AG08395 (cell line): ENCODE results near the gene KLK1.

Experiments
- DNase-seq: peaks from one replicate; pipeline ENCODE4 v3.0.0; 2012; ENCODE audit warnings: mixed read lengths, low spot score

The KLK1 gene

GRCh38 chr19:50835785-50836542 is 12.4 kb upstream of the KLK1 start:
- peak; percentile 76 for DNase-seq

DNA sequence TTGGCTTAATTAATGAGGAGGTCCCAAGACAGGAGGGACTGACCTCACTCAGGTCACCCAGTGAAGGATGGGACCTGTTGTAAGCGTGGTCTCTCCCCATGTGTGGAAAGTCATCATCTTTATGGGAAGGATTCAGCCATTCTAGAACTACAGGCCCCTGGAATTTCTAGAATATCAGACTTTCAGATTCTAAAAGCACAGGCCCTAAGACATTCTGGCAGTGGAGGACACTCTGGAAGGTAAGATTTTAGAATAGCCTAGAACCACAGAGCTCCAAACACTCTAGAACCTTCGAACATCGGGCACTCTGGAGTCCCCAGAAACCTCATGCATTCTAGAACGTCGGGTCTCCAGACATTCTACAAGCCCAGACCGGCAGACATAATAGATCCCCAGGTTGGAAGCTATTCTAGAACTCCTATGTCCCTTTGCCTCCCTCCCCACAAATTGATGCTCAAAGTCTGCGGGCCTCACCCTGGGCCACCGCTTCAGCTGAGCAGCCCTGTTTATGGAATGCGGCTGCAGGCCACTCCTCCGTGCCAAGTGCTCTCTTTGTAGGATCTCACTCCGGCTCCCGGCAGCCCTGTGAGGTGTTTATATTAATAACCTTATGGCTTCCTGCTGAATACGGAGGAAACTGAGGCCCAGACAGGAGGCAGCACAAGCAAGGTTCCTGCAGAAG is 11.7 kb upstream of the KLK1 start:
- DNase-seq = no peak

GRCh38 chr19:50833802-50834167 is 10.2 kb upstream of the KLK1 start:
- no peak for DNase-seq

DNA sequence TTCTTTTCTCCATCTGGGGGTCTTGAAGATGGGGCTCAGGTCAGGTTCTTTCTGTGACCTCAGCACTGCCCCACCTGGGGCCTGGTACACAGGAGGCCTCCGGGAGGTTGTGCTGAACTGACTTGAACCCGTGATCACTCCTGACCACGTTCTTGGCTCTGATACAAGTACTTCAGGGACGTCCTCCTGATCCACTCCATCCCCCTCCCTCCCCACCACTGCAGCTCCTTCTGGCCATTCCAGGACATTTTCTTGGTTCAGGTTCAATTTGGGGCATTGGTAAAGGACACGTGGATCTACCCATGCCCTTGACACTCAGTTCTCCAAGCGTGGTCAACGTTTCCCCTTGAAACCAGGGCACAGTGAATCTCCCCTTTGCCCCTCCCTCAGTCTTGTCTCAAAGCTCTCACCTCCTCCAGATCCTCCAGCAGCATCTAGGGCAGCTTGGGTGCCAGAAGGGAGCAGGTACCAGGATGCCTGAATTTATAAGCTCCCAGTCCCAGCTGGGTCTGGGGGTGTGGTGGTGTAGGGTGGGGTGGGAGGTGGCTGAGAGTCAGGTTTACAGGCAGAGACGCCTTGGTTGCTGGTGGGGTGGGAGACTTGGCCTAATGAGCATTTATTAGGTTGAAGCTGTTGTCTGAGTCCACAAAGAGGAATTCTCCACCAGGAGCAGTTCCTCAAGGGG is 9.7 kb upstream of the KLK1 start, which contains the start of gene KLK15:
Gene KLK15 (minus strand): TSS at position 458 of the 685 bp plus-strand sequence. CDS start 2,082 bp downstream, outside the sequence.
- no peak for DNase-seq

GRCh38 chr19:50832666-50833065 is 9.1 kb upstream of the KLK1 start:
- DNase-seq = no peak

DNA sequence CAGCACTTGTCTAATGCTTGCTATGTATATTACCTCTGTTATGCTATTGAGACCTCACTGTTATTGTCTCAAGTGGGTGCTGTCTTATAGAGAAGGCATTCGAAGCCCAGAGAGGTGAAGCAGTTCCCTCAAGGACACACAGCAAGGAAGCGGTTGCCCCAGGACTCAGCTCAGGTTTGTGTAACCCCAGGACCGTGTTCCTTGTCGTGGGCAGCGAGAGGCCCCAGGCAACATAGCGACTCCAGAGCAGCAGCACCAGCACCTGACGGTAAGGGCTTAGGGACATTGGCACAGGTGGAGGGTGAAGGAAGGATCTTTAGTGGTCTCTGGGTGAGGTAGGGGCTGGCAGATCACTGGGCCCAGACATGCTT is 7.4 kb upstream of the KLK1 start:
- no peak for DNase-seq

DNA sequence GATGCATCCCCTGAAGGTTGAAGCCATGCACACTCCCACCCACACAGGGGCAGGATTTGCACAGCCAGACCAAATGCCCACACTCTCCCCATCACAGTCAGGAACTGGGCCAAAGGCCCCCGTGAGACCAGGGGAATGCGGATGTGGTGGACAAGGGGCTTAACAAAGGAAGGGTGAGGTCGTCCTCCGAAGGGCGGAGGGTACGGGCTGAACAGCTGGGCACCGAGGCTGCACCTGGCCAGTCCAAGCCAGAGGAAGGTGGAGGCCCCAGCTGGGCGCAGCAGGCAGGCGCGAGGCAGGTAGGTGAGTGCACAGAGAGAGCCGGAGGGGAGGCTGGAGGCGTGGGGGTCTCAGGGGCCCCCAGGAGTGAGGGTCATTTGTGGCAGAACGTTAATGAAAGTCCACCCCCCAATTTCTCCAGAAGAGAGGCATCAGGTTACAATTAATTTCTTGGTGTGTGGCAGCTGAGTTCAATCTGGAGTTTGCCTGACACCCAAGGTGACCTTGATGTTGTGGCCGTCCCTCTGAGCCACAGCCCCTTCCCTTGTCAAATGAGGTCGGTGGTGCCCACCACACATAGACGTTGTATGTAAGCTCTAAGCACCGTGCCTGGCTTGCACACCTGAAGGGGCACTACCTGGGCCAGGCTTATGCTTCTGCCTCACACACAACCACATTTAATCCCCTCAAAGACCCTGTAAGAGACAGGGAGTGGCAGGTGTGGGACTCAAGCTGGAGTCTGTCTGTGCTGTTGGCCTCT is 6.9 kb upstream of the KLK1 start:
- DNase-seq = no peak

DNA sequence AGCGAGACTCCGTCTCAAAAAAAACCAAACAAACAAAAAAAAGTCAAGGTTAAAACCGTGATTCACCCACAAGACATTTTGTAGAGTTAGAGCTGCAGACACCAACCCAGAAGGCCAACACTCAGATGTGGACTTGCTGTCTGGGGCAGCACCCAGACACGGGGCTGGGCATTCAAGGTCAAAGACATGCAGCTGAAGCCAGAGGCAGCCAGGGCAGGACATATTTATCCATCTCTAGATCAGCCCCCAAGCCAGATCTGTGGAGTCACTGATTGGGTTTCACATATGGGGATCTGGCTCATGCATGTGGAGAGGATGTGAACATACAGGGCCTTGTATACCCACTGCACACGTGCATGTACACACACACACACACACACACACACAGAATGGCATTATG is 6.2 kb upstream of the KLK1 start:
- no peak for DNase-seq

DNA sequence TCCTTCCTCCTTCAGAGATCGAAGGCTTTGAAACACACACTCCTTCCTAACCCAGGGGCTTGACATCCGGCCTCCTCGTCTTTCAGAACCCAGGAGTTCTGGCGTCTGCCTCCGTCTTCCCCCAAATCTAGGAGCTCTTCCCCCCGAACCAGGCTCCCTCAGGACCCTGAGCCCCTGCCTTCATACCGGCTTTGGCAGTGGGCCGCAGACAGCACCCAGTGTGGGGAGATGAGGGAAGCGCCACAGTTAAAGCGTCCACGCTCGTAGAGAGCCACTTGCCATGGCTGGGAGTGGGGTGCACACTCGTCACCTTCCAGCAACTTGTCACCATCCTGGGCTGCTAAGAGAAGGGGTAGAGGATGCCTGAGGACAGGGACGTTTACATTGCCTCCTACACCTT is 3.9 kb upstream of the KLK1 start:
- DNase-seq = no peak

DNA sequence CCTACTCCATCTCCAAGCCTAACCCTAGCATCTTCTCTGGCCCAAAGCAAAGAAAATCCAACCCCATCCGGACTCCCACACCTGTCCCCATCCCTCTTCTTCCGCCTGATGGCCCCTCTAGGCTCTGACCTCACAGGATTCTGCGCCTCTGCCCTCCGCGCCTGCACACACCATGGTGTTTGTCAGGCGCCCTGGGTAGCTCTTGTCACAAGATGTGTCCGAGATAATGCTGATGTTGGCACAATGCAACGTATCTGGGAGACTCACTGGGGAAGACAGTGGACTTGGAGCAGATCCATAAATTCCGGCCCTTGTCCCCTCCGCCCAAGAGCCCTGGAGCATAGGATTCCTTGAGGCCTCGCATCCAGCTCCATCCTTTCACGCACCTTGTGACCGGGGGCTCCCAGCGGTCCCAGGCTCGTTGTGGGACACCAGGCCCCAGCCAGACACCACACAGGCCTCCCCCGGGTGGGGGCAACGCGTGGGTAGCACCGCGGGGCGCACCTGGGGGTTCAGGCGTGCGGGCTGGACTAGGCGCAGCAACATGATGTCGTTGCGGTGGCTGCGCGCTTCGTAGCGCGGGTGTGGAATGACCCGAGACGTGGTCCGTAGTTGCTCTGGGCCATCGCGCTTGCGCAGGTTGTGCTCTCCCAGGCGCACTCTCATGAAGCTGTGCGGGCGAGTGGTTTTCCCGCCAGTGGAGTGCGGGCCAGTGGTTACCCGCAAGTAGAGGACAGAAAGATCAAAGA is 3.1 kb upstream of the KLK1 start:
- DNase-seq = no peak

- no peak for DNase-seq
These were observed 852 bp downstream of the KLK1 start for GRCh38 chr19:50822661-50823208.

DNA sequence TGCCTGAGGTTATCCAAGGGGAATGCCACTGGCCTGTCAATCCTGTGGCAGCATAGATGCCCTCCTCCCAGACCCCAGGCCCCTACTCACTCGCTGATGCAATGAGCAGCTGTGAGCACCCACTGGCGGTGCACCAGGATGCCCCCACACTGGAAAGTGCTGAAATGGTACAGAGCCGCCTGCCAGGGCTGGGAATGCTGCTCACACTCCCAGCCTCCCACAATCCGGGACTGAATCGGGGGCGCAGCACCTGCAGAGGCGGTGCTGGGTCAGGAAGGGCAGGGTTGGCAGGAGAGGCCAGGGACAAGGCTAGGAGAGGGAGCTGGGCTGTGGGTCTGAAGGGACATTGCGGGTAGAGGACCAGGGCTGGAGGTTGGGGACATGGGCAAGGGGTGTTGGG is 2.0 kb downstream of the KLK1 start:
- DNase-seq = no peak

DNA sequence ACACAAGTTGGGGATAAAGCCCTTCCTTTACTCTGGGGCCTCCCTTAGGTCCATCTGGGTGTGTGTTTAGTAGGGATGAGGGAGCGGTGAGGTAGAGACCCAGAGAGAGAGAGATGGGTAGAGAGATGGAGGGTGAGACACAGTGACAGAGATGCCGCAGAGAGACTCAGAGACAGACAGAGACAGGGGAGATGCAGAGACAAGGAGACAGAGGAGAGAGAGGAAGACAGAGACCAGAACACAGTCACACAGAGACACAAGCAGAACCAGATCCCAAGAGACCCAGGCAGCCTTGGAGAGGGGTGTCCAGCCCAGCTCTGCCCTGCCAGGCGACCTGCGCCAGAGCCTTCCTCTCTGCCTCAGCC is 2.4 kb downstream of the KLK1 start:
- DNase-seq = no peak

DNA sequence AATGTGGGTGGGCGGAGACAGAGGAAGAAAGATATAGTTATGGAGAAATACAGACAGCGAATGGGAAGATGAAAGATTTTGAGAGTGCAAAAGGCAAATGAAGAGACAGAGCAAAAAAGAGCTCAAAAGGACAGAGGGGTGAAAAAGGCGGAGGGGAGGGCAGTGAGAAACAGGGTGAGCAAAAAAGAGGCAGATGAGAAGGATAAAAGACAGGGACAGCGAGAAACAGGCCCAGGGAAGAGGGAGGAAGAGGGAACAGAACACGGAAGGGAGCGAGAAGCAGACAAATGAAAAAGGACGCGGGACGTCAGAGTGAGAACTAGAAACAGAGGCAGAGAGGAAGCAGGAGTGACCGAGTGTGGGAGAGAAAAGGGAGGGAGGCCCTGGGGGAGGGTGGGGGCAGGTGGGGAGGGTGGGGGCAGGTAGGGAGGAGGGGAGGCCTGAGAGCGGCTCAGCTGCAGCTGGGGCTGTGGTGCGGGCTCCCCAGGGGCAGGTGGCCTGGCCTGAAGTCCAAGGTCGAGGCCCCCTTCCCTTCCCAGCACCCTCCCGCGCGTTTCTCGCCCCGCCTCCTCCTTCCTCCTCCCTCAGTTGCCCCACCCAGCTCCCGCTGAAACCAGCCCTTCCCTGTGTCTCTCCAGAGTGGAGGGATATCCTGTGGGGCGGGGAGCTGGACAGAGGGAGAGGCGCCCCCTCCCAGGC is 2.9 kb downstream of the KLK1 start:
- DNase-seq = no peak

DNA sequence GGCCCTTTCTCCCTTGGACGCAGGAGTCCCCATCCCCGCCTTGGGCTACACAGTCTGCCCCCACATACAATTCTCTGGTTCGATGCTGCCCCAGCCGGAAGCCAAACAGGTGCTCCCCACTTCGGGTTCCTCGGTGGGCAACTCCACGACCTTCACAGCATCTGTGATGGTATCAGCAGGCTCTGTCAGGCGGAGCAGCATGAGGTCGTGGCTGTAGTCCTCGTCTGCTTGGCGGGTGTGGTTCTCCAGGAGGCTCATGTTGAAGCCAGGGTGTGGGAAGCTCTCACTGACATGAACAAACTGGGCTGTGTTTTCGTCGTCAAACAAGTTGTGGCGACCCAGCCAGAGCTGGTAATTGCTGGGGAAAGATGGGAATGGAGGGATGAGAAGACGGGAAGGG is 3.5 kb downstream of the KLK1 start:
- no peak for DNase-seq

- DNase-seq = no peak
These were observed 4.0 kb downstream of the KLK1 start for GRCh38 chr19:50819636-50820035.

DNA sequence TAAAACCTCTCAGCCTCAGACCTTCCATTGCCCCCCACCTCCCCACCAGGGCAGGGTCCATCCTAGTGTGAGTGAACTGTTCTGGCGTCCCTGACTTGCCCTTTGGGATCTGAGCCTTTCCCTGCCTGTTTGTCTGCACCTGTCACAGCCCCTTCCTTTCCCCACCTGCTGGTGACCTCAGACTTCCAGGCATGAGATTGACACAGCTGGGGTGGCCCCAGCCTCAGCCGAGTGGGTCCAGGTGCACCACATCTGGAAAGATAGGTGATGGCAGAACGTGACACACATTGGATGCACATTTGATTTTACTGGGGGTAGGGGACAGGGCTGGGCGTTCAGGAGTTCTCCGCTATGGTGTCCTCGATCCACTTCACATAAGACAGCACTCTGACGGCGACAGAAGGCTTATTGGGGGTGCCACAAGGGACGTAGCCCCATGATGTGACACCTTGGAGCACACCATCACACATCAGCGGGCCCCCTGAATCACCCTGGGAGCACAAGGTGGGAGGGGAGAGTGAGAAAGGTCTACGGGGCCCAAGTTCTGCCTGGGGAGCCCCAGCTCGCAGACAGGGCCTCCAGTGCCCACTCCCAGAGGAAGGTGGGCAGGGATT is 4.6 kb downstream of the KLK1 start:
- DNase-seq = no peak

DNA sequence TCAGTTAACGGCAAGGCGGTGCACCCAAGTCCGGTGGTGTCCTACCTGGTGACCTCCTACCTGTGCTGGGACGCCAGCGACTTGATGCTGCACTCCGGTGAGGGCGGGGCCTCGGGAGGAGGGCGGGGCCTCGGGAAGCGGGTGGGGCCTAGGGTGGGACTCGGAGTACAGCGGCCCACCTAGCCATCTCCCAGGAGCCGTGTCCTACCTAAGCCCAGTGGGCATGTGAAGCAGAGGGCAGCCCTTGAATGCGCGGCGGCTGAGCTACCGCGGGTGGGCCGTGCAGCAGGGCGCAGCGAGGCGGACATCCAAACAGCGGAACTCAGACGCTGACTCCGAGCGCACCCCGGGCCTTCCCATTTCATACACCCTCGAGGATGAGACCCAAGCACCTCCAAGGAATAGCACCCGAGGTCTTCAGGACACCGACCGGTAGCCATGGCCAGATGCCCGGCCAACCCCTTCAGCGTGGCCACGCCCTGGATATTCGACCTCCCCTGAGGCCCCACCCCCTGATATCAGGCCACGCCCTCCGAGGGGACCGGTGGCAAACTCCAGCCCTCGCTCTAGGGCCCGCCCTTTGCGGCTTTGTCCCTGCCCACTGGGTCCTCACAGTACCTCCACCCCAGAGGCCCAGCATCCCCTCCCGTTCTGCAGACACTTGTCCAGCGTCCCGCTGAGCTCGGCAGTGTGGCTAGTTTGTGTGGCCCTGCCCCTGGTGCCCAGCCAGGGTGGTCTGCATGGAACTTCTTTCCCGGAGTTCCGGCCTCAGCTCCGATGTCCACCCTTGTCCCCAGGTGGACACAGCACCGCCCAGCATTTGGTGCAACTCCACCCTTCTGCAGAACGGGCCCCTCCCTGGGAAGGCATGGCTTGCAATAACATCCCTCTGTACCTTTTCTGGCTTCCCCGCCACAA is 5.4 kb downstream of the KLK1 start:
- peak; percentile 41 for DNase-seq

DNA sequence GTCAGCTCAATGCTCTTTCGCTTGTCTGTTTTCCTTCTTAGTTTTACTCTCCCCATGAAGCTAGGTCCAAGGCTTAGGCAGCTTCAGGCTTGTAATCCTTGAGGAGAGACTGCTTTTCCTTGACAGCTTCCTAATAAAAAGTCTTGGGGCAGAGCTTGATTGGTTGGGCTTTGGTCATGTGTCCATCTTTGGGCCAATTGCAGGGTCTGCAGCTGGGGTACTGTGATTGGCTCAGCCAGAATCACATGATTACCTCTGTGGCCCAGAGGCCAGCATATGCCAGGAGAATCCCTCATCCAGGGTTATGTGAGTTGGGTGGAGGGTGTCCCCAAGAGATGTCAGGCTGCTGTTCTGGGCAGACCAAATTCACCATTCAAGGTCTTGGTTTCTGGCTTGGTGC is 8.1 kb downstream of the KLK1 start:
- no peak for DNase-seq
